Upper lobe of right lung (tissue), 1 donor: Measurements from ENCODE around the gene MYO5A. TPM values are rescaled to one million over a fixed set of nuclear protein-coding genes. Genes with fewer than 3 reads are reported as not detected.

Experiments used
- ATAC-seq: fragments of 200-7000 bp; cut with Tn5 transposase; one replicate; pipeline ENCODE4 v1.9.1; 2020; ENCODE audit warnings: mild to moderate bottlenecking, moderate library complexity
- DNase-seq: peaks from one replicate; pipeline ENCODE4 v3.0.0-alpha.2; 2020
- H3K27ac ChIP-seq: fragments of 200-600 bp; one replicate; pipeline ENCODE4 v1.8.0; 2022
- H3K27me3 ChIP-seq: fragments of 200-600 bp; one replicate; pipeline ENCODE4 v1.8.0; 2022; ENCODE audit warnings: mild to moderate bottlenecking
- H3K36me3 ChIP-seq: fragments of 200-600 bp; one replicate; pipeline ENCODE4 v1.8.0; 2022
- H3K4me1 ChIP-seq: fragments of 200-600 bp; one replicate; pipeline ENCODE4 v1.8.0; 2022
- H3K4me3 ChIP-seq: fragments of 200-600 bp; one replicate; pipeline ENCODE4 v1.8.0; 2022; ENCODE audit warnings: mild to moderate bottlenecking
- H3K9me3 ChIP-seq: fragments of 200-600 bp; one replicate; pipeline ENCODE4 v1.8.0; 2022
- intact Hi-C: fragments of 100-400 bp; cut with DNase I; formaldehyde crosslinking; loops from one replicate; pipeline ENCODE4 v1.11.0; 2022
- total RNA-seq: library from RNA; stranded (reverse); fragmentation: NEBNext Ultra II Directional; extraction: Animal tissue kit (Norgen Biotek cat#: 25700); gene quantifications from one replicate; pipeline ENCODE4 v1.2.1, GENCODE V29; 2021
- TF ChIP-seq, protein P1 (sequence below): fragments of 200-600 bp; IDR thresholded peaks from one replicate; pipeline ENCODE4 v1.8.0; 2022; ENCODE audit warnings: antibody characterized with exemption
- donor health status: DM: no; HTN: yes; CAD: no; lungs with severe emphysema.

MYO5A gene
- total RNA-seq, 1 donor from 2014 or later, result 26.0 TPM

DNA sequence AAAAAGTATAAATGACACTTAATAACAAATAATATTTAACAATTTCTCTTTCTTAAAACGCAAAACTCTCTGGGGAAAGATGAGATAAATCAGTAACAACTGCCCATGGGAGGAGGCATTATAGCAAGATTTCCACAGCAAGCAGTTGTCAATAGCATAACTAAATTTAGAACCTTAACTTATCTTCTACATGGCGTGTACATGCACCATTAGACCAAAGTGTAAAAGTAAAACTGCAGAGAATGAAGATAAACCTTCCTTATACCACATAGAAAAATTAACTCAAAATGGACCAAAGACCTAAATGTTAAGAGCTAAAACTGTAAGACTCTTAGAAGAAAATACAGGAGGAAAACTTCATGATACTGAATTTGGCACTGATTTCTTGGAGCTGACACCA, 39.9 kb downstream of the MYO5A start:
- H3K36me3 ChIP-seq, result no peaks in the 10 kb centered on the region
- H3K4me1 ChIP-seq, result no peaks in the 10 kb centered on the region
- intact Hi-C loops, result no loop called here
- no peak overlapping the region for H3K27ac ChIP-seq
- TF ChIP-seq, protein P1, sequence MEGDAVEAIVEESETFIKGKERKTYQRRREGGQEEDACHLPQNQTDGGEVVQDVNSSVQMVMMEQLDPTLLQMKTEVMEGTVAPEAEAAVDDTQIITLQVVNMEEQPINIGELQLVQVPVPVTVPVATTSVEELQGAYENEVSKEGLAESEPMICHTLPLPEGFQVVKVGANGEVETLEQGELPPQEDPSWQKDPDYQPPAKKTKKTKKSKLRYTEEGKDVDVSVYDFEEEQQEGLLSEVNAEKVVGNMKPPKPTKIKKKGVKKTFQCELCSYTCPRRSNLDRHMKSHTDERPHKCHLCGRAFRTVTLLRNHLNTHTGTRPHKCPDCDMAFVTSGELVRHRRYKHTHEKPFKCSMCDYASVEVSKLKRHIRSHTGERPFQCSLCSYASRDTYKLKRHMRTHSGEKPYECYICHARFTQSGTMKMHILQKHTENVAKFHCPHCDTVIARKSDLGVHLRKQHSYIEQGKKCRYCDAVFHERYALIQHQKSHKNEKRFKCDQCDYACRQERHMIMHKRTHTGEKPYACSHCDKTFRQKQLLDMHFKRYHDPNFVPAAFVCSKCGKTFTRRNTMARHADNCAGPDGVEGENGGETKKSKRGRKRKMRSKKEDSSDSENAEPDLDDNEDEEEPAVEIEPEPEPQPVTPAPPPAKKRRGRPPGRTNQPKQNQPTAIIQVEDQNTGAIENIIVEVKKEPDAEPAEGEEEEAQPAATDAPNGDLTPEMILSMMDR, result no peak
- ATAC-seq (no peak), DNase-seq (no peak)
- no peaks in the 10 kb centered on the region for H3K9me3 ChIP-seq
- H3K27me3 ChIP-seq, result no peaks in the 10 kb centered on the region
- H3K4me3 ChIP-seq, result no peak overlapping the region

DNA sequence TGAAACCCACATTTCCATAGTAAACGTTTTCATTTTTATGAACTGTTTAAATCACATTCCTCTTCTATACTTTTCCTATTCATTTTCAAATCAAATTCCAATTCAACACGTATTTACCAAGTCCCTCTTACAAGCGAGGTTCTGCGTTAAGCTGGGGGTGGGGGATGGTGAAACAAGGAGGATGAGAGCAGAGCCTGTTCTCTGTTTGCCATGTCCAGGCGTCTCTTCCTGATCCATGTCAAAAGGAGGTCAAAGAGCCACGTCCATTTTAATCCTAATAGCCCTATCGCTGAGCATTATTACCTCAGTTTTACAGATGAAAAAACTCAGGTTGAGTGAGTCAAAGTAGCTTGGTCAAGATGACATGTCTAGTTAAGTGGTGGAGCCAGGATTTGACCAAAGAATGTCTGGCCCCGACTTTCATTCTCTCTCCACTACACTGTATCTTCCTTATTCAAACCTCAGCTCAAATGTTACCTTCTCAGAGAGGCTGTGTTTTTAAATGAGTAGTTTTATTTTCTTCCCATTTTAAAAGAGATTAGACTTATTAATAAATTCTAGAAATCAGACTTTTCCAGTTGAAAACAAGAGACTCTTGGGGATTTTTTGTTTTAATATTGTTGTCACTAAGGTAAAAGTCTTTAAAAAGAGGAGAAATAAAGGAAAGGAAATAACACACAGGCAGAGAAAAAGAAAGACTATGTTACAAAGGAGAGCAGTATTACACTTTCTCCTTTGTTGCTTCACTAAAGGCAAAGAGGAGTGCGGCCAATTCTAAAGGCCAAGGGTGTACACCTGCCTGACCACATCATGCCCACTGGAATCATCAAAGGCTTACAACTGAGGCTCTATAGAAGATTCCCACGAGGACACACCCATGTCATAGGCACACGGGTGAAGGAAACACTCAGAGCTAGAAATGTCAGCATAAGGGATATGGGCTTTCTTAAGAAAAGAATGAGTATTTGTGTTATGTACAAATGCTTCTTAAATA, 42.4 kb downstream of the MYO5A start:
- Histone ChIP-seq H3K4me3 (no peak overlapping the region), H3K27me3 (no peaks in the 10 kb centered on the region), H3K9me3 (no peaks in the 10 kb centered on the region), H3K4me1 (peaks cover 17% of the 10 kb centered on the region), H3K36me3 (no peaks in the 10 kb centered on the region), H3K27ac (no peak overlapping the region)
- DNase-seq (no peak), ATAC-seq (no peak)
- TF ChIP-seq, protein P1, result no peak
- intact Hi-C loops, result no loop called here

DNA sequence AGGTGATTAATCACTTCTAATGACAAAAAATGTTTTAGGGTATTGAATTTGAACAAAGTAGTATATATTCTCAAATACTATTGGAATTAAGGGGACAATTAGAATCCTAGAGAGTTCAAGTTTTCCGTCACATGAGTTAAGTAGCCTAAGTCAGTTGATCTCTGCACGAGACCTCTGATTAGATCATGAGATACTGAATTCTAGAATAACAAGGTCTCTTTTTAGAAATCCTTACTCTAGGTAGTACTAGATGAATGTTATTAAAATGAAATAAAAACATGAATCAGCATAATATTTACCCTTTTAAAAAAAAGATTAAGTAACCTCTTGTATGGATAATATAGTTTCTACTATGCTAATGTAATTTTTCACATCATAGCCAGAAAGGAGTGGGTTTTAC, 43.4 kb downstream of the MYO5A start:
- Histone ChIP-seq H3K9me3 (no peaks in the 10 kb centered on the region), H3K27ac (no peak overlapping the region), H3K4me1 (peaks cover 19% of the 10 kb centered on the region), H3K27me3 (no peaks in the 10 kb centered on the region), H3K4me3 (no peak overlapping the region), H3K36me3 (no peaks in the 10 kb centered on the region)
- DNase-seq (no peak), ATAC-seq (no peak)
- intact Hi-C loops, result no loop called here
- TF ChIP-seq, protein P1, result no peak

DNA sequence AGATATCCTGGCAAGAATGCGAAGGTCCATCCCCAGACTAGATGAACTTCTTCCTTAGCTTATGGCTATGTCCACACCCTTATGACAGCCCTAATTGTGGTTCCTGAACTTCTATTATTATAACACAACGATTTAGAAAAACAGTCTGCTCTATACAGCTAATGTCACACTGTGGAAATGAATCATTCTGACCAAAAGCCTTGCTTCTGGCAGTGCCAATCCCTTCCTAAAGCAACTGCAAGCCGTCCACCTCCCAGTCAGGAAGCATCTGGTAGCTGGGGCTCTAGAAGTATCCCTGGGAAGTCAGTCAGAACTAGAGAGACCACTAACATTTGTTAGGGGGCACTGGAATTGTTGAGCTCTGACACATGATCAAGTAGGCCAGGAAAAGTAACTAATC, 45.0 kb downstream of the MYO5A start:
- DNase-seq (no peak), ATAC-seq (peak; percentile 43)
- Histone ChIP-seq H3K4me3 (no peak overlapping the region), H3K36me3 (no peaks in the 10 kb centered on the region), H3K27me3 (no peaks in the 10 kb centered on the region), H3K4me1 (peaks cover 19% of the 10 kb centered on the region), H3K27ac (no peak overlapping the region), H3K9me3 (no peaks in the 10 kb centered on the region)
- TF ChIP-seq, protein P1, result no peak
- intact Hi-C loops, result no loop called here

DNA sequence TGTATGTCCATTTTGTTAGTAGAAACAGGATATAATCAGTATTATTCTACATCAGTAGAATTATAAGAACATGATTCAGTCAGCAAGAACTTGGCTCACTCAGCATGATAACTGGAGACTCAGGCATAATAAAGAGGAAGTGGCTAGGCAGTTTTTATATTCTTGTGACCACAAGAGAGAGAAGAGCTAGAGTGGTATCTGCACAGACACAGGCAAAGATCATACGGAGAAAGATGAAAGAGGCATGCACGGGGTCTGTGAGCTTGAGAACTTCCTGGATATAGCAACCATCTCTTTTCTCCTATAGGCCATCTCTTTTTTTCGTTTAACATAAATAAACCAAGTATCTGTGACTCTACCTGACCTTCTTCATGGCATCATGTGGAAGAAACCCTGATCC, 46.8 kb downstream of the MYO5A start:
- Histone ChIP-seq H3K36me3 (no peaks in the 10 kb centered on the region), H3K4me3 (no peak overlapping the region), H3K27ac (peak overlapping the region; percentile 55), H3K27me3 (no peaks in the 10 kb centered on the region), H3K4me1 (peaks cover 19% of the 10 kb centered on the region), H3K9me3 (no peaks in the 10 kb centered on the region)
- ATAC-seq, result peak; percentile 90
- no peak for DNase-seq
- TF ChIP-seq, protein P1, result no peak
- intact Hi-C loops, result no loop called here
